GM19468 (cell line): Measurements from ENCODE around the gene TRAPPC8.
"Not testable (repeated sequence)": the region's sequence is repeated elsewhere in the genome, so short reads cannot be mapped to it uniquely, and the experiment has no call there.

Experiments used
- ATAC-seq: cut with Tn5 transposase; IDR thresholded peaks from one replicate; pipeline ENCODE4 v1.9.1; 2021; ENCODE audit warnings: mild to moderate bottlenecking, moderate library complexity, moderate number of reproducible peaks; ENCODE audit not compliant: unreplicated experiment; ENCODE audit errors: extremely low read depth

TRAPPC8 gene

GRCh38 chr18:31877900-31878299, 65.0 kb downstream of the TRAPPC8 start:
- no peak for ATAC-seq

- no peak for ATAC-seq
Observed at GRCh38 chr18:31876707-31877106, 66.2 kb downstream of the TRAPPC8 start.

DNA sequence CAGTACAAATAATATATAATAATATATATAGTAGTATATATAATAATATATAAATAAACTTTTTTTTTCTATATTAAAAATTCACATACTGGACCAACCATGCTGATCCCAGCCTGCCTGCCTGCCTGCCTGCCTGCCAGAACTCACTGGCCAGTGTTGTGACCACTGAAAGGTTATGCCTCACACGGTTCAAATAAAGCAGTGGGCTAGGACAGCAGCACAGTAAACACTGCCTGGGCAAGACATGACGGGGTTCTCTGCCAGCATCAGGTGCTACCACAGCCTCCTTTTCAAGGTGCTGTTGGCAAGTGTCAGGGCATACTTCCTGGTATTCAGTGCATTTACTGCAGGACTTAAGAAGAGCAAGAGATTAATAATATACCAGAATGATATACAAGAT, 67.6 kb downstream of the TRAPPC8 start:
- ATAC-seq, result no peak

GRCh38 chr18:31863103-31863502, 79.8 kb downstream of the TRAPPC8 start:
- ATAC-seq, result no peak

DNA sequence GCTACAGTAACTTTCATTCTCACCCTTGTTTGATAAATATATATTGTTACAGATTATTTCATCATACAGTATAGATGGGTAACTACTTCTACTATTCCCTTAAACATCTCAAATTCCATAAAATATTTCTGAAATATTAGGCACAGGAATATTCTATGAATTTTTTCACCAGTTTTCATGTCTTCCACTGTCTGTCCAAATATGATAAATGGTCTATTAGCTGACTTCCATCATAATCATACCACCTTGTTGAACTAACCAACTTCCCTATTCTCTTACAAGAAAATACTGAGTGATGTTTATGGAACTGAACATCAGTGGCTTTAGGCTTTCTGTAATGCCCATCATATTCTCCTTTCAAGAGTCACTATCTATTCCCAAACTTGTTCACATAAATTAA, 82.4 kb downstream of the TRAPPC8 start:
- ATAC-seq, result no peak

DNA sequence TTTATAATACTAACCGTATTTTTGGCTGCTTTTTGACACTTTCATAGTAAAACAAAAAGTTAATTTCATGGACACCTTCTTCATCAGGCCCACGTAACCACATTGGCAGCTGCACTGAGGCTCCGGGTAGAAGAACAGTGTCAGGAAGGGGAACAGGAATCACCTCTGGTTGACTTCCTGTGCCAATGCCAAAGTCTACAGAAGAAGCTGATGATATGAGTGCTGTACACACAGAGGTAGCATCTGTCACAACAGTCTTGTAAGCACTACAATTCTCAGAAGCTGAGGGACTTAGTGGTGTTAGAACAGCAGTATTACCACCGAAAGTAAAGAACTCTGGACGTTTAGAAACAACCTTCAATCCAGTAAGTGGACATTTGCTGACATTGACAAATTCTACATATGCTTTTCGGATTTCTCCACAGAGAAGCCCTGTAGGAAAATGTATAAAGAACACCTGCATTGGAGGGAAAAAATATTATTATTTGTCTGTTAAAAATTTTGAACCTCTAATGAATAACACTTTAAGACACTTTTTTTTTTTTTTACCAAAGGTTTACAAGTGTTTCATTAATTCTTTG, 85.3 kb downstream of the TRAPPC8 start:
- ATAC-seq, result no peak

GRCh38 chr18:31850844-31851243, 92.1 kb downstream of the TRAPPC8 start:
- ATAC-seq, result no peak

- no peak for ATAC-seq
Observed at GRCh38 chr18:31840499-31840898, 102.4 kb downstream of the TRAPPC8 start.

DNA sequence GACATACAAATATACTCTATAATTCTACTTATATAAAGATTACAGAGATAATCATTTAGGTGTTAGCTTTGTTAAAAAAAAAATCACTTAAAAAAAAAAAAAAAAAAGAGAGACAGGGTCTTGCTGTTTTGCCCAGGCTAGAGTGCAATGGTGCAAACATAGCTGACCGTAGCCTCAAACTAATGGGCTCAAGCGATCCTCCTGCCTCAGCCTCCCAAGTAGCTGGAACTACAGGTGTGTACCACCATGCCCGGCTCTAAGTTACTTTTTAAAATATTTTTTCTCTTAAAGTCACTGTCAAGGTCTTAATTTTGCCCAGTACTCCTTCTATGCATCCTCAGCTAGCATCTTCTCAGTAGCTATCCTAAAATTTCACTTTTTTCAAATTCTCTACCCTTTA, 105.0 kb downstream of the TRAPPC8 start:
- no peak for ATAC-seq

DNA sequence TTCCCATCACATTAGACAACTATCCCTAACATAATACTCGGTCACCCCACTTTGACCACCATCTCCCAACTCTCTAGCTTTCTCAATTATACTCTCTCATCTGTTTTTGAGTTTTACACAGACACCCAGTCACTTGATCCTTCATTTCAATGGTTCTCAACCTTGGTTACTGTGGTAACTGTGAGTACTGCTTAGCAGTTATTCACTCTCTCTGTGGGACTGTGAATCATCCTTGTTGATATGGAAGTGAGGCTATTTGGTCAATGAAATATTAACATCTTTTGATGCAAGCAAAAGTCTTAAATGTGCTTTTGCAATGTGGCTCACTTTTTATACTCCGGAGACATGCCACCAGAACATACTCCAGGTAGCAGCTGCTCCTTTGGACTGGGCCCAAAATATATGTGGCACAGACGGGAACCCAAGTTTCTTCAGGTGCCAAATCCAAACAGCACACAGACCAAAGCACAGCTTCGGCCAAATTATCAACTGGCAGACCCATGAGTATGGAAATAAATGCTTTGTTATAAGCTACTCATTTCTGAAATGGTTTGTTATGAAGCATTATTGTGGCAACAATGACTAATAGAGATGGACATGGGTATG, 107.3 kb downstream of the TRAPPC8 start:
- ATAC-seq, result no peak

DNA sequence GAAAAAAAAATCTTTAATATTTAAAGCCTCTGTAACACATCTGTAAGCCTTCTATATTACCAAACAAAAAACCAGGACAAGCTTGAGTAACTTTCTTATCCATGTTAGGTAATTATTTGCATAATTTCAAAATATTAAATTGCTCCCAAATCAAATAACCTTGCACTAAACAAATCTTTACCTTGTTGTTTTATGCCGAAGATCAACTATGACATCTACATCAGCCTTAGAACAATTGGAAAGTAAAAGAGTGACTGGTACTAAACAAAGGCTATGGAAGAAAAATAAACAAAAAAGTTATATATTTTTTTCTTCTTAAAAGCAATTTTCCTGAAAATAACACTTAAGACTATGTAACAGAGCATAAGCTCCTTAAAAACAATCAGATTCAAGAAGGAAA, 111.0 kb downstream of the TRAPPC8 start:
- no peak for ATAC-seq

GRCh38 chr18:31830686-31831085, 112.2 kb downstream of the TRAPPC8 start:
- ATAC-seq, result no peak

- ATAC-seq, result no peak
Observed at GRCh38 chr18:31828613-31829012, 114.3 kb downstream of the TRAPPC8 start.

DNA sequence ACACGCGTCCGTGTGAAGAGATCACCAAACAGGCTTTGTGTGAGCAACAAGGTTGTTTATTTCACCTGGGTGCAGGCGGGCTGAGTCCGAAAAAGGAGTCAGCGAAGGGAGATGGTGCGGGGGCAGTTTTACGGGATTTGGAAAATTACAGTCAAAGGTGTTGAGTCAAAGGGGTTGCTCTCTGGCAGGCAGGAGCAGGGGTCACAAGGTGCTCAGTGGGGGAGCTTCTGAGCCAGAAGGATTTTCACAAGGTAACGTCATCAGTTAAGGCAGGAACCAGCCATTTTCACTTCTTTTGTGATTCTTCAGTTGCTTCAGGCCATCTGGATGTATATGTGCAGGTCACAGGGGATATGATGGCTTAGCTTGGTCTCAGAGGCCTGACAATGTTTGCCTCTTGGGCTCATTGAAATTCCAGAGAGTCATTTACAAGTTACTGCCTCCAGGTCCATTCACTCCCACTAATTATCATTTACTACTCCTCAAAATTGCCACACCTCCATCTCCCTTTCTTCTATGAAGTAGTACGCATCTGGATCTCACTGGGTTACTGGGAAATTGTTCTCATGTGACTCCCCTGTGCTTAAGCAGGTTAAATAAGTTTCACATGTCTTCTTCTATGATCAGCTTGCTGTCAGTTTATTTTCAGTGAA, 116.1 kb downstream of the TRAPPC8 start:
- ATAC-seq, result not testable (repeated sequence)

- ATAC-seq, result no peak
Observed at GRCh38 chr18:31825772-31826171, 117.2 kb downstream of the TRAPPC8 start.

GRCh38 chr18:31821545-31822171, 121.3 kb downstream of the TRAPPC8 start:
- no peak for ATAC-seq

- no peak for ATAC-seq
Observed at GRCh38 chr18:31819925-31820229, 123.1 kb downstream of the TRAPPC8 start.

DNA sequence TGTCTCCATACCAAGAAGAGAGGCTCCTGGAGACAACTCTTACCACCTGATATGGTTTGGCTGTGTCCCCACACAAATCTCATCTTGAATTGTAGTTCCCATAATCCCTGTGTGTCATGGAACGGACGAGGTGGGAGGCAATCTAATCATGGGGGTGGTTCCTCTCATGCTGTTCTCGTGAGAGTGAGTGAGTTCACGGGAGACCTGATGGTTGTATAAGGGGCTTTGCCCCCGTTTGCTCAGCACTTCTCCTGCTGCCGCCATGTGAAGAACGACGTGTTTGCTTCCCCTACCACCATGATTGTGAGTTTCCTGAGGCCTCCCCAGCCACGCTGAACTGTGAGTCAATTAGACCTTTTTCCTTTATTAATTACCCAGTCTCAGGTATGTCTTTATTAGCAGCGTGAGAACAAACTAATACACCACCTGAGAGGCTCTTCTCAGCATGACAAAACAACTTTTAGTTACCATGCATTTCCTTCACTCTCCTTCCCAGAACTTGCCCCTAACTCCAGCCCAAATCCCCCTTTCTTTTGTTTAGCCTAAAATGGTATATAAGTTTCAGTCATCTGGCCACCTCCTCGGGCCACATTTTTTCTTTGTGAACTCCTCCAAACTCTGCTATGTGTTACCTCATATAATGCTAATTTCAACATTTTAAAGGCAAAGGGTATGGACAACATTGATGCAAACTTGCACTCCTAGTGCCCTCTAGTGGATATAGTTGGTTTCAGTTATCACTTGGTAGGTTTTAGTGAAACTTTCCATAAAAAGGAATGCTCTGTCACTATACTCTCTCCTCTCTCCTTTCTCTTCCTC, 123.6 kb downstream of the TRAPPC8 start:
- peak; percentile 61 for ATAC-seq

- ATAC-seq, result no peak
Observed at GRCh38 chr18:31814132-31814531, 128.8 kb downstream of the TRAPPC8 start.

GRCh38 chr18:31810336-31811130, 132.4 kb downstream of the TRAPPC8 start:
- ATAC-seq, result not testable (repeated sequence)
